GM10266 (cell line): ENCODE results near the gene PDGFRB.

Experiments used
- DNase-seq: peaks from one replicate; pipeline ENCODE4 v3.0.0; 2012; ENCODE audit errors: extremely low spot score
- TF ChIP-seq, protein P1 (sequence below): IDR thresholded peaks from 2 replicates; pipeline ENCODE4 v1.5.1; 2012; ENCODE audit warnings: mild to moderate bottlenecking, low read depth; ENCODE audit not compliant: control insufficient read depth, insufficient read depth; ENCODE audit errors: missing control alignments

Gene PDGFRB

DNA sequence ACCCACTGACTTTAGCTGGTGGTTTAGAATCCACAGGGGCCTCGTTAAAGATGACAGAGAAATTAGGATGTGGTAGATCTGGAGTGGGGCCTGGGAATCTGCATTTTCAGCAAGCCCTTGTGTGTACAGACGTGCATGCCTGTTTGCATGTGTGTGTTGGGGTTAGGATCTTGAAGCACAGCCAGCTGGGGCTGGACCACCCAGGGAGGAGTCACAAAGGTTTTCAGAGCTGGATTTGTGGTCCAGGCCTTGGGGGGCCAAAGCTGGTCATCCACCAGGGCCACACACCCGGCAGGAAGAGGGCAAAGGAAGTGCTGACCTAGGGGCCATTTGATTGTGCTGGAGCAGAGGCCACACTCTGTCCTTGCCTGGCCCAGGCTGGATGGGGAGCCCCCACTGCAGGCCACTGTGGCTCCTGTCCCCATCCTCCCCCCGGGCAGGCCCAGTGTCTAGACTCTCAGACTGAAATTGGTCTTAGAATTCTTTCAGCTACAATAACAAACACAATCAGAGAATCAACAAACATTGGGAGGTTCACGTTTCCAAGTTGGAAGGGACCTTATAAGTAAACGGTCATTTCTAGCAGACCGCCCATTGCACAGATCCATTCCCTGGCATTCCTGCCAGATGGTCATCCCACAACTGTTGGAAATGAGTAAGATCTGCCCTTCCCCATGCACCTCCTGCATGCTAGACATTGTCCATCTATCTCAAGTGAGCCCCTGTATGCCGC, 21.3 kb upstream of the PDGFRB start:
- TF ChIP-seq, protein P1, sequence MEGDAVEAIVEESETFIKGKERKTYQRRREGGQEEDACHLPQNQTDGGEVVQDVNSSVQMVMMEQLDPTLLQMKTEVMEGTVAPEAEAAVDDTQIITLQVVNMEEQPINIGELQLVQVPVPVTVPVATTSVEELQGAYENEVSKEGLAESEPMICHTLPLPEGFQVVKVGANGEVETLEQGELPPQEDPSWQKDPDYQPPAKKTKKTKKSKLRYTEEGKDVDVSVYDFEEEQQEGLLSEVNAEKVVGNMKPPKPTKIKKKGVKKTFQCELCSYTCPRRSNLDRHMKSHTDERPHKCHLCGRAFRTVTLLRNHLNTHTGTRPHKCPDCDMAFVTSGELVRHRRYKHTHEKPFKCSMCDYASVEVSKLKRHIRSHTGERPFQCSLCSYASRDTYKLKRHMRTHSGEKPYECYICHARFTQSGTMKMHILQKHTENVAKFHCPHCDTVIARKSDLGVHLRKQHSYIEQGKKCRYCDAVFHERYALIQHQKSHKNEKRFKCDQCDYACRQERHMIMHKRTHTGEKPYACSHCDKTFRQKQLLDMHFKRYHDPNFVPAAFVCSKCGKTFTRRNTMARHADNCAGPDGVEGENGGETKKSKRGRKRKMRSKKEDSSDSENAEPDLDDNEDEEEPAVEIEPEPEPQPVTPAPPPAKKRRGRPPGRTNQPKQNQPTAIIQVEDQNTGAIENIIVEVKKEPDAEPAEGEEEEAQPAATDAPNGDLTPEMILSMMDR, result no peak
- DNase-seq, result no peak

DNA sequence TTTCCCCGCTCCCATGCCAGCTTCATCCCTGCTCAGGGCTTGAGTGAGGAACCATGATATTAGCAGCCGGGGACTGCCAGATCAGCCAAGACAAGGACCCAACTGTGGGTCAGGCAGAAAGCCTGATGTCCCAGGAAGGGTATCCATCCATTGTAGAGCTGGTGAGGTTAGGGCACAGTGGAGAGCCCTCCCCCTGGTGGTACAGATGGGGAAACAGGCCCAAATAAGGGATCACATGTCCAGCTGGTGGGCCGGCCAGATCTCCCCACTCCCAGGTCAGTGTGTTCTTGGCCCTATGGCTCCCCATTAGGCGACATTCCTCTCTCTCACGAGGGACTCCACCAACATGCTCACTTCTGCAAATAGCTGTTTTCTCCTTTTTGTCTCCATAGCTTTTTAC, 19.9 kb upstream of the PDGFRB start:
- TF ChIP-seq, protein P1, result peak; percentile 42
- peak; percentile 65 for DNase-seq

DNA sequence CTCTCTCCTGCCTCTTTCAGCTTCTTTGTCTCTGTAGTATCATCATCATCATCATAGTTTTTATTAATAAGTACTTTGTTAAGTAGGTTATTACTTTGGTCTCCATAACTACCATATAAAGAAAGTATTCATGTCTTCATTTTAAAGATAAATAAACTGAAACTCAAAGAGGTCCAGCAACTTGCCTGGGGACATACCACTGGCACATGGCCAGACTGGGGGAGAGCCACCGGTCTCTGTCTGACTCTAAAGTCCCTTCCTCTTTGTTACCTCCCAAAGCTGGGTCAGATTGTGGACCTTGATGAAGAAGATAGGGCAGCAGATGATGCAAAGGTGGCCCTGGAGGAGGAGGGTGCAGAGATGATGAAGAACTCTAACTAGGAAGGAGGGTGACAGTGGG, 19.4 kb upstream of the PDGFRB start:
- DNase-seq, result no peak

DNA sequence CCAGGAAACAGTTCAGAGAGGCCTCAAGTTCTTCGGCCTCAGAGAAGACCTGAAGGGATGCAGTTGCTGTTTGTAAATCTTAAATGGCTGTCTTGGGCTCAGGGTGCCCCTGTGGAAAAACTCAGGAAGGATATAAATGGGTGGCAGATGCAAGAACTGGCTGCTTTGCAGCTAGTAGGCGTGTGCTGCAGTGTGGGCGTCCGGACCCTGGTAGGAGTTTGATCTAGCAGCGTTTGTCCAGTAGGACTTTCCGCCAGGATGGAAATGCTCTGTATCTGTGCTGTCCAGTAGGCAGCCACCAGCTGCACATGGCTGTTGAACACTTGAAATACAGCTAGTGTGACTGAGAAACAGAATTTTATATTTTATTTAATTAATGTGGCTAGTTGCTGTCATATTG, 18.6 kb upstream of the PDGFRB start:
- DNase-seq, result no peak
- TF ChIP-seq, protein P1, result no peak

More for the DNA sequence above, 19.4 kb upstream of the PDGFRB start:
- TF ChIP-seq, protein P1, result no peak

DNA sequence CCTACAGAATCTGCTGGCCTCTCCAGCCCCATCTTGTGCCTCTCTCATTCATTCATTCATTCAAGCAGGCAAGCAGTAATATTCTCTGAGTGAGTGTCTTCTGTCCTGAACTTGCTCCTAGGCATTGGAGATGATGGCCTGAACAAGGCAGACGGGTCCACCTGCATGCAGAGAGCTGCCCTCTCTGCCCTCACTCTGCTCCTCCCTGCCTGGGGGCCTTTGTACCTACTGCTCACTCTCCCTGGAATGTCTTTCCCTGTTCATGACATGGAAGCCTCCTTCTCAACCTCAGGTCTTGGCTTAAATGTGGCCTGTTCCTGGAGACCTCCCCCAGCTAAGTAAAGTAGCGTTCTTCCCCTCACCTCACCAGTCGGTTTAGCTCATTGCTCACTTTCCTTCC, 17.5 kb upstream of the PDGFRB start:
- TF ChIP-seq, protein P1, result no peak
- DNase-seq, result no peak

DNA sequence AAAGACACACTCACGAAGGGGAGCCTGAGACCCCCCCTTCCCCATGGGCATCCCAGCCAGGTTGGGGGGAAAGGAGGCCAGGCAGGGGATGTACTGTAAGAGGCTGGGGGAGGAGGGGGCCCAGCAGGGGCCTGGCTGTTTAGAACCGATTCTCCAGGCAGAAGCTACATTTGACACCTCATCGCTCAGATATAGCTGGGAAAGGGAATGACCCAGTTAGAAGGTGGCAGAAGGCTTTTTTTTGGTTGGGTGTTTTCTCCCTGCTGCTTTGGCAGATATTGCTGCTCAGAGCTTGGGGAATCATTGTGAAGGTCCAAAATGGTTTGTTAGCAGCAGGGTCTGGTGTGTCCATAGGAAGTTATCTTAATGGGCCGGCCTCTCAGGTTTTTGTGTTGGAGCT, 16.9 kb upstream of the PDGFRB start:
- TF ChIP-seq, protein P1, result no peak
- DNase-seq, result no peak

DNA sequence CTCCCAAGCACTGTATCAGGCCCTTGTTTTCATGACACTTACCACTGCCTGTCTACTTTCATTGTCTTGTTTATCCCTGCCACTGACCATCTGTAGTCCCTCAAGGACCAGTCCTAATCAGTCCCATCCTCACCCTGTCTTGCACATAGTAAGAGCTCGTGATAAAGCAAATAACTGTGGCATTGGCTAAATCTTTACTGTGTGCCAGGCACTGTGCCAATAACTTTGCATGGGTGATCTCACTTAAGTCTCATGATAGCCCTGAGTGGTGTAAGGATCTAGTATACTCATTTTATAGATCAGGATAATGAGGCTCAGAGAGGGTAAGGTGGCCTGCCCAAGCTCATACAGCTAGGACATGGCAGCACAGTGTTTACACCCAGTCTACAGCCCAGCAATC, 16.5 kb upstream of the PDGFRB start:
- DNase-seq, result no peak
- TF ChIP-seq, protein P1, result no peak
